Spinal cord (tissue), 10 donors: ENCODE measurements around the gene CRYGN. TPM values are rescaled to one million over a fixed set of nuclear protein-coding genes. Genes with fewer than 3 reads are reported as not detected.

Experiments
- DNase-seq, 6 donors: peaks; one replicate each; pipeline versions ENCODE4 v3.0.0 to v3.0.0-alpha.2; 2013 to 2015; ENCODE audit warnings: low spot score in 6 of 6, low read depth in 4 of 6
- H3K27ac ChIP-seq: one replicate; pipeline ENCODE4 v1.5.1; 2013; ENCODE audit warnings: low read depth, low read length, control low read depth
- H3K27me3 ChIP-seq: one replicate; pipeline ENCODE4 v1.6.1; 2013; ENCODE audit warnings: low read length; ENCODE audit not compliant: control insufficient read depth, insufficient read depth
- H3K36me3 ChIP-seq: one replicate; pipeline ENCODE4 v1.6.1; 2013; ENCODE audit warnings: low read length; ENCODE audit not compliant: control insufficient read depth, insufficient read depth
- H3K4me1 ChIP-seq: one replicate; pipeline ENCODE4 v1.6.1; 2013; ENCODE audit warnings: low read length; ENCODE audit not compliant: control insufficient read depth, insufficient read depth
- H3K4me3 ChIP-seq: one replicate; pipeline ENCODE4 v1.5.1; 2013; ENCODE audit warnings: low read depth, low read length, control low read depth
- H3K9me3 ChIP-seq: one replicate; pipeline ENCODE4 v1.6.1; 2013; ENCODE audit warnings: low read length; ENCODE audit not compliant: control insufficient read depth, insufficient read depth
- WGBS: methylation state at CpG from one replicate; pipeline ENCODE4 v1.1.5; 2013; ENCODE audit warnings: missing lambda C conversion rate; ENCODE audit not compliant: insufficient coverage; 5-methylcytosine and 5-hydroxymethylcytosine counted together
- polyA plus RNA-seq, 2 donors: library from polyadenylated mRNA; unstranded; fragments of 120-200 nt; gene quantifications; one replicate each; pipeline ENCODE4 v1.2.1, GENCODE V29; 2013; ENCODE audit not compliant: insufficient read length in 2 of 2
- total RNA-seq, 2 donors: library from RNA; depleted of rRNA in 1 of 2; stranded (reverse); fragments of 120-200 nt in 1 of 2; fragments of >200 nt in 1 of 2; gene quantifications; one replicate each; pipeline versions ENCODE4 v1.2.3 to v1.2.4, GENCODE V29; 2013 to 2014
- donor health status: healthy.

Gene CRYGN
- total and polyA plus RNA-seq, 4 donors = 0.55 to 10.3 (median 2.2) TPM

- no peak overlapping the region for H3K4me3 ChIP-seq
- no peak overlapping the region for H3K27ac ChIP-seq
- H3K27me3 ChIP-seq = no peaks in the 10 kb centered on the region
- DNase-seq = no peak
- 83% methylated on average over 6 of the region's 10 CpGs for WGBS
- H3K9me3 ChIP-seq = no peaks in the 10 kb centered on the region
- H3K36me3 ChIP-seq = peaks cover 27% of the 10 kb centered on the region
- H3K4me1 ChIP-seq = peaks cover 13% of the 10 kb centered on the region
These were observed 51.5 kb downstream of the CRYGN start for GRCh38 chr7:151388430-151388829.

- Histone ChIP-seq H3K4me1 (peaks cover 13% of the 10 kb centered on the region), H3K27me3 (peaks cover under 1% of the 10 kb centered on the region), H3K4me3 (no peak overlapping the region), H3K9me3 (no peaks in the 10 kb centered on the region), H3K27ac (no peak overlapping the region), H3K36me3 (peaks cover 27% of the 10 kb centered on the region)
- 95% methylated on average over 6 of the region's 8 CpGs for WGBS
- DNase-seq = no peak
These were observed 52.0 kb downstream of the CRYGN start for GRCh38 chr7:151388007-151388297.

GRCh38 chr7:151387161-151388006 lies 52.6 kb downstream of the CRYGN start:
- Histone ChIP-seq H3K27me3 (peaks cover 6% of the 10 kb centered on the region), H3K27ac (no peak overlapping the region), H3K36me3 (peaks cover 25% of the 10 kb centered on the region), H3K9me3 (no peaks in the 10 kb centered on the region), H3K4me3 (no peak overlapping the region), H3K4me1 (peaks cover 16% of the 10 kb centered on the region)
- DNase-seq = no peak
- 78% methylated on average over 18 of the region's 24 CpGs for WGBS

GRCh38 chr7:151386301-151387160 lies 53.4 kb downstream of the CRYGN start:
- H3K4me3 ChIP-seq = no peak overlapping the region
- peaks cover 20% of the 10 kb centered on the region for H3K36me3 ChIP-seq
- H3K9me3 ChIP-seq = no peaks in the 10 kb centered on the region
- DNase-seq = no peak
- H3K4me1 ChIP-seq = peaks cover 25% of the 10 kb centered on the region
- peaks cover 13% of the 10 kb centered on the region for H3K27me3 ChIP-seq
- H3K27ac ChIP-seq = no peak overlapping the region
- 78% methylated on average over 16 of the region's 16 CpGs for WGBS

- 90% methylated on average over 22 of the region's 26 CpGs for WGBS
- Histone ChIP-seq H3K9me3 (no peaks in the 10 kb centered on the region), H3K36me3 (peaks cover 21% of the 10 kb centered on the region), H3K4me1 (peaks cover 30% of the 10 kb centered on the region), H3K27ac (no peak overlapping the region), H3K27me3 (peaks cover 13% of the 10 kb centered on the region), H3K4me3 (no peak overlapping the region)
- DNase-seq = no peak
These were observed 54.2 kb downstream of the CRYGN start for GRCh38 chr7:151385626-151386300.

- H3K36me3 ChIP-seq = peaks cover 27% of the 10 kb centered on the region
- no peak overlapping the region for H3K27ac ChIP-seq
- WGBS = 91% methylated on average over 17 of the region's 26 CpGs
- peaks cover 13% of the 10 kb centered on the region for H3K27me3 ChIP-seq
- no peak overlapping the region for H3K4me3 ChIP-seq
- DNase-seq = no peak
- peaks cover 35% of the 10 kb centered on the region for H3K4me1 ChIP-seq
- H3K9me3 ChIP-seq = no peaks in the 10 kb centered on the region
These were observed 54.9 kb downstream of the CRYGN start for GRCh38 chr7:151384776-151385625.

GRCh38 chr7:151384352-151384697 lies 55.6 kb downstream of the CRYGN start:
- Histone ChIP-seq H3K27ac (no peak overlapping the region), H3K36me3 (peaks cover 29% of the 10 kb centered on the region), H3K4me1 (peaks cover 35% of the 10 kb centered on the region), H3K4me3 (no peak overlapping the region), H3K9me3 (no peaks in the 10 kb centered on the region), H3K27me3 (peaks cover 13% of the 10 kb centered on the region)
- 94% methylated on average over 3 of the region's 6 CpGs for WGBS
- DNase-seq = no peak

- H3K27ac ChIP-seq = no peak overlapping the region
- DNase-seq = peak in 1 of 6 donors; percentile 32
- no peak overlapping the region for H3K4me3 ChIP-seq
- peaks cover 13% of the 10 kb centered on the region for H3K27me3 ChIP-seq
- H3K4me1 ChIP-seq = peaks cover 35% of the 10 kb centered on the region
- 80% methylated on average over 14 of the region's 15 CpGs for WGBS
- no peaks in the 10 kb centered on the region for H3K9me3 ChIP-seq
- peaks cover 31% of the 10 kb centered on the region for H3K36me3 ChIP-seq
These were observed 56.1 kb downstream of the CRYGN start for GRCh38 chr7:151383638-151384351.
